HepG2 (cell line): Measurements from ENCODE around the gene NCOA5. TPM values are rescaled to one million over a fixed set of nuclear protein-coding genes. Genes with fewer than 3 reads are reported as not detected.

ENCODE experiments used
- CCAR2 ChIP-seq: fragments of 200-400 bp; formaldehyde crosslinking; optimal IDR thresholded peaks from 2 replicates; pipeline ENCODE3; 2018; ENCODE audit warnings: low read depth, mild to moderate bottlenecking, low read length, moderate library complexity
- CENPBD1 ChIP-seq: sonication (generic); formaldehyde crosslinking; IDR thresholded peaks from 2 replicates; pipeline ENCODE4 v1.8.0; 2022; ENCODE audit warnings: missing genetic modification reagents, low read depth, mild to moderate bottlenecking, borderline replicate concordance
- FOSL1 ChIP-seq: sonication (generic); formaldehyde crosslinking; IDR thresholded peaks from 2 replicates; pipeline ENCODE4 v1.9.0; 2021; ENCODE audit warnings: missing genetic modification reagents, borderline replicate concordance
- KDM4B ChIP-seq: sonication (generic); formaldehyde crosslinking; IDR thresholded peaks from 2 replicates; pipeline ENCODE4 v1.4.0; 2020; ENCODE audit warnings: missing genetic modification reagents
- KLF12 ChIP-seq: sonication (generic); formaldehyde crosslinking; IDR thresholded peaks from 2 replicates; pipeline ENCODE4 v1.4.0; 2020; ENCODE audit warnings: missing genetic modification reagents, borderline replicate concordance
- MAZ ChIP-seq, 2 experiments: sonication (generic) in 1 of 2; formaldehyde crosslinking in 1 of 2; IDR thresholded peaks; 2 replicates each; pipeline versions ENCODE4 v1.5.0 to v1.6.1; 2012 to 2020; ENCODE audit warnings: low read depth in 2 of 2, mild to moderate bottlenecking in 2 of 2, borderline replicate concordance in 1 of 2, improper control_type of control experiment in 1 of 2, low read length in 1 of 2, missing genetic modification reagents in 1 of 2, moderate library complexity in 1 of 2
- MED1 ChIP-seq: sonication (generic); formaldehyde crosslinking; IDR thresholded peaks from 2 replicates; pipeline ENCODE4 v1.4.0; 2020; ENCODE audit warnings: missing genetic modification reagents
- MXD1 ChIP-seq: sonication (generic); formaldehyde crosslinking; IDR thresholded peaks from 2 replicates; pipeline ENCODE4 v1.4.0; 2020; ENCODE audit warnings: mild to moderate bottlenecking, missing genetic modification reagents
- MYC ChIP-seq: sonication (generic); formaldehyde crosslinking; IDR thresholded peaks from 2 replicates; pipeline ENCODE4 v1.9.0; 2021; ENCODE audit warnings: missing genetic modification reagents, borderline replicate concordance
- NCOR1 ChIP-seq: fragments of 200-600 bp; sonication (generic); IDR thresholded peaks from 2 replicates; pipeline ENCODE4 v1.7.0; 2017; ENCODE audit warnings: antibody characterized with exemption, low read length, borderline replicate concordance
- NFE2 ChIP-seq: sonication (generic); formaldehyde crosslinking; IDR thresholded peaks from 2 replicates; pipeline ENCODE4 v1.4.0; 2020; ENCODE audit warnings: missing genetic modification reagents
- NFYB ChIP-seq: sonication (generic); formaldehyde crosslinking; IDR thresholded peaks from 2 replicates; pipeline ENCODE4 v1.4.0; 2020; ENCODE audit warnings: missing genetic modification reagents
- PPARG ChIP-seq: conservative IDR thresholded peaks from 2 replicates; pipeline ENCODE4 v1.6.1; 2016; ENCODE audit warnings: missing biosample characterization, missing genetic modification reagents
- TCF12 ChIP-seq, 2 experiments: fragments of 450-650 bp in 1 of 2; sonication (generic) in 1 of 2; formaldehyde crosslinking in 1 of 2; IDR thresholded peaks; 2 replicates each; pipeline versions ENCODE4 v1.6.1 to v1.8.0; 2017 to 2022; ENCODE audit warnings: antibody characterized with exemption in 1 of 2, mild to moderate bottlenecking in 1 of 2, missing genetic modification reagents in 1 of 2, moderate library complexity in 1 of 2
- XBP1 ChIP-seq: sonication (generic); formaldehyde crosslinking; IDR thresholded peaks from 2 replicates; pipeline ENCODE4 v1.5.0; 2020; ENCODE audit warnings: missing genetic modification reagents
- ZKSCAN8 ChIP-seq: IDR thresholded peaks from 2 replicates; pipeline ENCODE4 v1.6.1; 2016; ENCODE audit warnings: borderline replicate concordance, missing genetic modification reagents, missing compliant biosample characterization
- ZNF12 ChIP-seq: sonication (generic); formaldehyde crosslinking; IDR thresholded peaks from 2 replicates; pipeline ENCODE4 v1.5.0; 2020; ENCODE audit warnings: missing genetic modification reagents
- ZNF503 ChIP-seq: sonication (generic); formaldehyde crosslinking; IDR thresholded peaks from 2 replicates; pipeline ENCODE4 v1.4.0; 2020; ENCODE audit warnings: missing genetic modification reagents
- ZNF552 ChIP-seq: sonication (generic); formaldehyde crosslinking; IDR thresholded peaks from 2 replicates; pipeline ENCODE4 v1.9.0; 2022; ENCODE audit warnings: missing genetic modification reagents, mild to moderate bottlenecking, borderline replicate concordance
- ZNF574 ChIP-seq: sonication (generic); formaldehyde crosslinking; IDR thresholded peaks from 2 replicates; pipeline ENCODE4 v1.4.0; 2020; ENCODE audit warnings: missing genetic modification reagents
- ZNF597 ChIP-seq: sonication (generic); formaldehyde crosslinking; IDR thresholded peaks from 2 replicates; pipeline ENCODE4 v1.5.0; 2020; ENCODE audit warnings: missing genetic modification reagents
- ZNF792 ChIP-seq: IDR thresholded peaks from 2 replicates; pipeline ENCODE4 v1.6.1; 2016
- polyA plus RNA-seq, 8 experiments: library from polyadenylated mRNA; depleted of rRNA in 3 of 8; stranded (reverse) in 7 of 8; unstranded in 1 of 8; fragments of >200 nt; fragmentation: Illumina TruSeq in 4 of 8; extraction: Trizol in 4 of 8; gene quantifications; 2 replicates each; pipeline versions ENCODE4 v1.2.1 to v1.2.3, GENCODE V29; 2011 to 2016; ENCODE audit warnings: low read depth in 4 of 8, missing spikeins in 1 of 8, mixed read lengths in 1 of 8; ENCODE audit not compliant: insufficient read depth in 1 of 8
- total RNA-seq, 5 experiments: library from RNA; depleted of rRNA; stranded (reverse); fragments of >200 nt; fragmentation: Illumina TruSeq; extraction: Trizol; gene quantifications; 2 replicates each; pipeline ENCODE4 v1.2.3, GENCODE V29; 2016; ENCODE audit warnings: low read depth in 1 of 5

NCOA5 gene
- total and polyA plus RNA-seq, 2 of the 13 experiments (the other 11 are each of a cell fraction or from before 2014, with no cell fraction given) = 16.5 to 28.4 TPM

- TF ChIP-seq ZNF597 (no peak), ZNF503 (peak; percentile 87), MAZ (IDR thresholded peaks at IDR 0.05; ENCODE audit: borderline replicate concordance, low read depth, low read length) (0 out of 2 replicates have a peak, but pooled peaks have one; percentile 51), MAZ (CRISPR knock-in tag; IDR thresholded peaks at IDR 0.05; ENCODE audit: low read depth) (0 out of 2 replicates have a peak, but pooled peaks have one; percentile 42), ZNF12 (CRISPR knock-in tag) (no peak), CENPBD1 (no peak), FOSL1 (CRISPR knock-in tag) (no peak), ZNF552 (CRISPR knock-in tag) (no peak), CCAR2 (no peak), MXD1 (CRISPR knock-in tag) (no peak), PPARG (CRISPR knock-in tag) (peak; percentile 92), ZNF574 (CRISPR knock-in tag) (peak; percentile 36; the same call in 1 of the 2 replicates), MYC (CRISPR knock-in tag) (no peak), ZKSCAN8 (no peak), NFE2 (CRISPR knock-in tag) (no peak), KDM4B (CRISPR knock-in tag) (0 out of 2 replicates have a peak, but pooled peaks have one; percentile 5), TCF12 (IDR thresholded peaks at IDR 0.05) (no peak), TCF12 (CRISPR knock-in tag; IDR thresholded peaks at IDR 0.05) (no peak), ZNF792 (CRISPR knock-in tag) (no peak), NFYB (no peak), NCOR1 (peak; percentile 87; the same call in 1 of the 2 replicates), XBP1 (CRISPR knock-in tag) (no peak), MED1 (CRISPR knock-in tag) (peak; percentile 68), KLF12 (CRISPR knock-in tag) (no peak; the same call in 1 of the 2 replicates)
Observed at GRCh38 chr20:46014517-46015396, 75.0 kb downstream of the NCOA5 start (continued).
